Erythroblast (primary cell): ENCODE measurements around the gene ALDOA.

ENCODE experiments used
- GATA1 ChIP-seq: IDR thresholded peaks from 2 replicates; pipeline ENCODE4 v1.6.1; 2011; ENCODE audit warnings: low read depth, mild to moderate bottlenecking, control low read depth, low read length, moderate library complexity
- POLR2A ChIP-seq: IDR thresholded peaks from 2 replicates; pipeline ENCODE4 v1.6.1; 2011; ENCODE audit warnings: mild to moderate bottlenecking, low read length

DNA sequence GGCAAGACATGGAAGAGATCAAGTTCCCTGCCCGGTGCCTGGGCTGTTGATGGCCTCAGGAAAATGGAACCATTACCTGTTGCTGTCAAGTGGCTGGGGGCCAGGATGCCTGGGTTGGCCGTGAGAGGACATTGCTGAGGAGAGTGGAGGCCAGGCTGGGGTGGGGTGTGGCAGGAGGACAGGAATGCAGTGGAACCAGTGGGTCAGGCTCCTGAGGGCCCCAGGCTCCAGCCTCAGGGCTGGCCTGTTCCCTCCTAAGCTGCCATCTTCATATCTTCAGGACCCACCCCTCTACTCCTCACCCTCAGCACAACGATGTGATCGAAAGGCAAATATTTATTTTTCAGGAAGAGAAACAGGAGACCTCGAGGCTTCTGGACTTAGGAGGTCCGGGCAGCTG is 38.9 kb downstream of the ALDOA start:
- TF ChIP-seq POLR2A (no peak), GATA1 (no peak)
